Anterior cingulate cortex (tissue), 58 donors: Measurements from ENCODE around the gene AIP.

Source experiments
- DNase-seq, 58 donors: peaks; one replicate each; lab custom pipeline; 2025; lab: John Stamatoyannopoulos, UW

AIP gene

GRCh38 chr11:67522844-67523555 lies 40.2 kb downstream of the AIP start, which contains the start of gene CABP2:
Gene CABP2 (minus strand): TSS chr11:67523446. CDS start chr11:67523326, 120 bp downstream.
- DNase-seq, result no peak

GRCh38 chr11:67523556-67524479 lies 41.0 kb downstream of the AIP start:
- DNase-seq, result no peak

GRCh38 chr11:67524480-67524808 lies 41.6 kb downstream of the AIP start:
- no peak for DNase-seq

- DNase-seq, result no peak
Observed at GRCh38 chr11:67525275-67525976, 42.6 kb downstream of the AIP start.

GRCh38 chr11:67528376-67528775 lies 45.5 kb downstream of the AIP start:
- DNase-seq, result no peak

- no peak for DNase-seq
Observed at GRCh38 chr11:67530282-67530592, 47.4 kb downstream of the AIP start.

- DNase-seq, result no peak
Observed at GRCh38 chr11:67532889-67533288, 50.1 kb downstream of the AIP start.

- DNase-seq, result no peak
Observed at GRCh38 chr11:67534070-67534679, 51.3 kb downstream of the AIP start.

- no peak for DNase-seq
Observed at GRCh38 chr11:67535561-67535960, 52.7 kb downstream of the AIP start.

GRCh38 chr11:67538306-67538705 lies 55.5 kb downstream of the AIP start:
- DNase-seq, result no peak

- no peak for DNase-seq
Observed at GRCh38 chr11:67538823-67539505, 56.1 kb downstream of the AIP start.

- DNase-seq, result no peak
Observed at GRCh38 chr11:67539550-67539949, 56.7 kb downstream of the AIP start.
